Suppressor macrophage treated with lipopolysaccharide for 4 hours (primary cell): ENCODE measurements around the gene PLD4.
"Not testable (repeated sequence)": the region's sequence is repeated elsewhere in the genome, so short reads cannot be mapped to it uniquely, and the experiment has no call there.

Source experiments
- DNase-seq: peaks from one replicate; pipeline ENCODE4 v3.0.0-alpha.2; 2020

The PLD4 gene

DNA sequence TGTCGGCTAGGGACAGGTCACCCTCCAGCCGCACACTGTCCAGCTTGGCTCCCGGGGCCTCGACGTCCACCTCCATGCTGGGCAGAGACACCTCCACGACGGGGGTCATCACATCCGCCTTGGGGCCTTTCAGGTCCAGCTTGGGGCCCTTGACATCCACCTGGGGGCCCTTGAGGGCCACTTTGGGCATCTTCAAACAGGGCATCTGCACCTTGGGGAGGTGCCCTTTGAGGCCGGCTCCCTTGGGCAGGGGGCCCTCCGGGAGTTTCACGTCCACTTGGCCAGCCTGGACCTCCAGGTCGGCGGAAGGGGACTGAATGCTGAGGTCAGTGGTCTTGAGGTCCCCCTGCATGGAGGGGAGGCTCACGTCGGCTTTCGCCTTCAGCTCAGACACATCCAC, 17.9 kb downstream of the PLD4 start:
- DNase-seq = no peak

DNA sequence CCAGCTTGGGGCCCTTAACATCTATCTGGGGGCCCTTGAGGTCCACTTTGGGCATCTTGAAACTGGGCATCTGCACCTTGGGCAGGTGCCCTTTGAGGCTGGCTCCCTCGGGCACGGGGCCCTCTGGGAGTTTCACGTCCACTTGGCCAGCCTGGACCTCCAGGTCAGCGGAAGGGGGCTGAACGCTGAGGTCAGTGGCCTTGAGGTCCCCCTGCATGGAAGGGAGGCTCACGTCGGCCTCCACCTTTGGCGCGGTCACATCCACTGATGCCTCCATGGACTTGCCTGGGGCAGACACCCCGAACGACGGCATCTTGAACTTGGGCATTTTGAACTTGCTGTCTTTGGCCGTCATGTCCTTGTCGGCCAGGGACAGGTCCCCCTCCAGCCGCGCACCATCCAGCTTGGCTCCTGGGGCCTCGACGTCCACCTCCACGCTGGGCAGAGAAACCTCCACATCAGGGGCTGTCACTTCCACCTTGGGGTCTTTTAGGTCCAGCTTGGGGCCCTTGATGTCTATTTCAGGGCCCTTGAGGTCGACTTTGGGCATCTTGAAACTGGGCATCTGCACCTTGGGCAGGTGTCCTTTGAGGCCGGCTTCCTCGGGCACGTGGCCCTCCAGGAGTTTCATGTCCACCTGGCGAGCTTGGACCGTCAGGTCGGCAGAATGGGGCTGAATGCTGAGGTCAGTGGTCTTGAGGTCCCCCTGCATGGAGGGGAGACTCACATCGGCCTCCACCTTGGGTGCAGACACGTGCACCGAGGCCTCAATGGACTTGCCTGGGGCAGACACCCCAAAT, 18.7 kb downstream of the PLD4 start:
- DNase-seq = not testable (repeated sequence)

DNA sequence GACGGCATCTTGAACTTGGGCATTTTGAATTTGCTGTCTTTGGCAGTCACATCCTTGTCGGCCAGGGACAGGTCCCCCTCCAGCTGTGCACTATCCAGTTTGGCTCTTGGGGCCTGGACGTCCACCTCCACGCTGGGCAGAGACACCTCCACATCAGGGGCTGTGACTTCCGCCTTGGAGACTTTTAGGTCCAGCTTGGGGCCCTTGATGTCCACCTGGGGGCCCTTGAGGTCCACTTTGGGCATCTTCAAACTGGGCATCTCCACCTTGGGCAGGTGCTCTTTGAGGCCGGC, 19.3 kb downstream of the PLD4 start:
- not testable (repeated sequence) for DNase-seq

DNA sequence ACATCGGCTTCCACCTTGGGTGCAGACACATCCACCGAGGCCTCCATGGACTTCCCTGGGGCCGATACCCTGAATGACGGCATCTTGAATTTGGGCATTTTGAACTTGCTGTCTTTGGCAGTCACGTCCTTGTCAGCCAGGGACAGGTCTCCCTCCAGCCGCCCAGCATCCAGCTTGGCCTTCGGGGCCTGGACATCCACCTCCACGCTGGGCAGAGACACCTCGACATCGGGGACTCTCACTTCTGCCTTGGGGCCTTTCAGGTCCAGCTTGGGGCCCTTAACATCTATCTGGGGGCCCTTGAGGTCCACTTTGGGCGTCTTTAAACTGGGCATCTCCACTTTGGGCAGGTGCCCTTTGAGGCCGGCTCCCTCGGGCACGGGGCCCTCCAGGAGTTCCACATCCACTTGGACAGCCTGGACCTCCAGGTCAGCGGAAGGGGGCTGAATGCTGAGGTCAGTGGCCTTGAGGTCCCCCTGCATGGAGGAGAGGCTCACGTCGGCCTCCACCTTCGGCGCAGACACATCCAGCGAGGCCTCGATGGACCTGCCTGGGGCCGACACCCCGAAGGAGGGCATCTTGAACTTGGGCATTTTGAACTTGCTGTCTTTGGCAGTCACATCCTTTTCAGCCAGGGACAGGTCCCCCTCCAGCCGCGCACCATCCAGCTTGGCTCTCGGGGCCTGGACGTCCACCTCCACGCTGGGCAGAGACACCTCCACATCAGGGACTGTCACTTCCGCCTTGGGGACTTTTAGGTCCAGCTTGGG, 19.9 kb downstream of the PLD4 start:
- not testable (repeated sequence) for DNase-seq

DNA sequence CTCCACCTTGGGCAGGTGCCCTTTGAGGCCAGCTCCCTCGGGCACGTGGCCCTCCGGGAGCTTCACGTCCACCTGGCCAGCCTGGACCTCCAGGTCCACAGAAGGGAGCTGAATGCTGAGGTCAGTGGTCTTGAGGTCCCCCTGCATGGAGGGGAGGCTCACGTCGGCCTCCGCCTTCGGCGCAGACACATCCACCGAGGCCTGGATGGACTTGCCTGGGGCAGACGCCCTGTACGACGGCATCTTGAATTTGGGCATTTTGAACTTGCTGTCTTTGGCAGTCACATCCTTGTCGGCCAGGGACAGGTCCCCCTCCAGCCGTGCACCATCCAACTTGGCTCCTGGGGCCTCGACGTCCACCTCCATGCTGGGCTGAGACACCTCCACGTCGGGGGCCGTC, 20.6 kb downstream of the PLD4 start:
- not testable (repeated sequence) for DNase-seq

DNA sequence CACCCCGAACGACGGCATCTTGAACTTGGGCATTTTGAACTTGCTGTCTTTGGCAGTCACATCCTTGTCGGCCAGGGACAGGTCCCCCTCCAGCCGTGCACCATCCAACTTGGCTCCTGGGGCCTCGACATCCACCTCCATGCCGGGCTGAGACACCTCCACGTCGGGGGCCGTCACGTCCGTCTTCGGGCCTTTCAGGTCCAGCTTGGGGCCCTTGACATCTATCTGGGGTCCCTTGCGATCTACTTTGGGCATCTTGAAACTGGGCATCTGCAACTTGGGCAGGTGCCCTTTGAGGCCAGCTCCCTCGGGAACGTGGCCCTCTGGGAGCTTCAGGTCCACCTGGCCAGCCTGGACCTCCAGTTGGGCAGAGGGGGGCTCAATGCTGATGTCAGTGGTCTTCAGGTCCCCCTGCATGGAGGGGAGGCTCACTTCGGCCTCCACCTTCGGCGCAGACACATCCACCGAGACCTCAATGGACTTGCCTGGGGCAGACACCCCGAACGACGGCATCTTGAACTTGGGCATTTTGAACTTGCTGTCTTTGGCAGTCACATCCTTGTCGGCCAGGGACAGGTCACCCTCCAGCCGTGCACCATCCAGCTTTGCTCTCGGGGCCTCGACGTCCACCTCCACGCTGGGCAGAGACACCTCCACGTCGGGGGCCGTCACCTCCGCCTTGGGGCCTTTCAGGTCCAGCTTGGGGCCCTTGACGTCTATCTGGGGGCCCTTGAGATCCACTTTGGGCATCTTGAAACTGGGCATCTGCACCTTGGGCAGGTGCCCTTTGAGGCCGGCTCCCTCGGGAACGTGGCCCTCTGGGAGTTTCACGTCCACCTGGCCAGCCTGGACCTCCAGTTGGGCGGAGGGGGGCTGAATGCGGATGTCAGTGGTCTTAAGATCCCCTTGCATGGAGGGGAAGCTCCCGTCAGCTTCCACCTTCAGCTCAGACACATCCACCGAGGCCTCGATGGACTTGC, 21.6 kb downstream of the PLD4 start:
- DNase-seq = not testable (repeated sequence)

DNA sequence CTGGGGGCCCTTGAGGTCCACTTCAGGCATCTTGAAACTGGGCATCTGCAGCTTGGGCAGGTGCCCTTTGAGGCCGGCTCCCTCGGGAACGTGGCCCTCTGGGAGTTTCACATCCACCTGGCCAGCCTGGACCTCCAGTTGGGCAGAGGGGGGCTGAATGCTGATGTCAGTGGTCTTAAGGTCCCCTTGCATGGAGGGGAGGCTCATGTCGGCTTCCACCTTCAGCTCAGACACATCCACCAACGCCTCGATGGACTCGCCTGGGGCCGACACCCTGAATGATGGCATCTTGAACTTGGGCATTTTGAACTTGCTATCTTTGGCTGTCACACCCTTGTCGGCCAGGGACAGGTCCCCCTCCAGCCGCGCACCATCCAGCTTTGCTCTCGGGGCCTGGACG, 22.5 kb downstream of the PLD4 start:
- DNase-seq = not testable (repeated sequence)

DNA sequence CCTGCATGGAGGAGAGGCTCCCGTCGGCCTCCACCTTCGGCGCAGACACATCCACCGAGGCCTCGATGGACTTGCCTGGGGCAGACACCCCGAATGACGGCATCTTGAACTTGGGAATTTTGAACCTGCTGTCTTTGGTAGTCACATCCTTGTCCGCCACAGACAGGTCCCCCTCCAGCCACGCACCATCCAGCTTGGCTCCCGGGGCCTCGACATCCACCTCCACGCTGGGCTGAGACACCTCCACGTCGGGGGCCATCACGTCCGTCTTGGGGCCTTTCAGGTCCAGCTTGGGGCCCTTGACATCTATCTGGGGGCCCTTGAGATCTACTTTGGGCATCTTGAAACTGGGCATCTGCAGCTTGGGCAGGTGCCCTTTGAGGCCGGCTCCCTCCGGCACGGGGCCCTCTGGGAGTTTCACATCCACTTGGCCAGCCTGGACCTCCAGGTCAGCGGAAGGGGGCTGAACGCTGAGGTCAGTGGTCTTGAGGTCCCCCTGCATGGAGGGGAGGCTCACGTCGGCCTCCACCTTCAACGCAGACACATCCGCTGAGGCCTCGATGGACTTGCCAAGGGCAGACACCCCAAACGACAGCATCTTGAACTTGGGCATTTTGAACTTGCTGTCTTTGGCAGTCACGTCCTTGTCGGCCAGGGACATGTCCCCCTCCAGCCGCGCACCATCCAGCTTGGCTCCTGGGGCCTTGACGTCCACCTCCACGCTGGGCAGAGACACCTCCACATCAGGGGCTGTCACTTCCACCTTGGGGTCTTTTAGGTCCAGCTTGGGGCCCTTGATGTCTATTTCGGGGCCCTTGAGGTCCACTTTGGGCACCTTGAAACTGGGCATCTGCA, 23.4 kb downstream of the PLD4 start:
- not testable (repeated sequence) for DNase-seq

DNA sequence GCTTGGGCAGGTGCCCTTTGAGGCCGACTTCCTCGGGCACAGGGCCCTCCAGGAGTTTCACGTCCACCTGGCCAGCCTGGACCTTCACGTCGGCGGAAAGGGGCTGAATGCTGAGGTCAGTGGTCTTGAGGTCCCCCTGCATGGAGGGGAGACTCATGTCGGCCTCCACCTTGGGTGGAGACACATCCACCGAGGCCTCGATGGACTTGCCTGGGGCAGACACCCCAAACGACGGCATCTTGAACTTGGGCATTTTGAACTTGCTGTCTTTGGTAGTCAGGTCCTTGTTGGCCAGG, 24.0 kb downstream of the PLD4 start:
- no peak for DNase-seq

DNA sequence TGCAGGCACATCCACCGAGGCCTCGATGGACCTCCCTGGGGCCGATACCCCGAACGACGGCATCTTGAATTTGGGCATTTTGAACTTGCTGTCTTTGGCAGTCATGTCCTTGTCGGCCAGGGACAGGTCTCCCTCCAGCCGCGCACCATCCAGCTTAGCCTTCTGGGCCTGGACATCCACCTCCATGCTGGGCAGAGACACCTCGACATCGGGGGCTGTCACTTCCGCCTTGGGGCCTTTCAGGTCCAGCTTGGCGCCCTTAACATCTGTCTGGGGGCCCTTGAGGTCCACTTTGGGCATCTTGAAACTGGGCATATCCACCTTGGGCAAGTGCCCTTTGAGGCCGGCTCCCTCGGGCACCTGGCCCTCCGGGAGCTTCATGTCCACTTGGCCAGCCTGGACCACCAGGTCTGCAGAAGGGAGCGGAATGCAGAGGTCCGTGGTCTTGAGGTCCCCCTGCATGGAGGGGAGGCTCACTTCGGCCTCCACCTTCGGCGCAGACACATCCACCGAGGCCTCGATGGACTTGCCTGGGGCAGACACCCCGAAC, 24.8 kb downstream of the PLD4 start:
- DNase-seq = not testable (repeated sequence)

DNA sequence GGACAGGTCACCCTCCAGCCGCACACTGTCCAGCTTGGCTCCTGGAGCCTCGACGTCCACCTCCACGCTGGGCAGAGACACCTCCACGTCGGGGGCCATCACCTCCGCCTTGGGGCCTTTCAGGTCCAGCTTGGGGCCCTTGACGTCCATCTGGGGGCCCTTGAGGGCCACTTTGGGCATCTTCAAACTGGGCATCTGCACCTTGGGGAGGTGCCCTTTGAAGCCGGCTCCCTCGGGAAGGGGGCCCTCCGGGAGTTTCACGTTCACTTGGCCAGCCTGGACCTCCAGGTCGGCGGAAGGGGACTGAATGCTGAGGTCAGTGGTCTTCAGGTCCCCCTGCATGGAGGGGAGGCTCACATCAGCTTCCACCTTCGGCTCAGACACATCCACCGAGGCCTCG, 25.3 kb downstream of the PLD4 start:
- no peak for DNase-seq

DNA sequence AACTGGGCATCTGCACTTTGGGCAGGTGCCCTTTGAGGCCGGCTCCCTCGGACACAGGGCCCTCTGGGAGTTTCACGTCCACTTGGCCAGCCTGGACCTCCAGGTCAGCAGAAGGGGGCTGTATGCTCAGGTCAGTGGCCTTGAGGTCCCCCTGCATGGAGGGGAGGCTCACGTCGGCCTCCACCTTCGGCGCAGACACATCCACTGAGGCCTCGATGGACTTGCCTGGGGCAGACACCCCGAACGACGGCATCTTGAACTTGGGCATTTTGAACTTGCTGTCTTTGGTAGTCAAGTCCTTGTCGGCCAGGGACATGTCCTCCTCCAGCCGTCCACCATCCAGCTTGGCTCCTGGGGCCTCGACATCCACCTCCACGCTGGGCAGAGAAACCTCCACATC, 26.0 kb downstream of the PLD4 start:
- DNase-seq = not testable (repeated sequence)

DNA sequence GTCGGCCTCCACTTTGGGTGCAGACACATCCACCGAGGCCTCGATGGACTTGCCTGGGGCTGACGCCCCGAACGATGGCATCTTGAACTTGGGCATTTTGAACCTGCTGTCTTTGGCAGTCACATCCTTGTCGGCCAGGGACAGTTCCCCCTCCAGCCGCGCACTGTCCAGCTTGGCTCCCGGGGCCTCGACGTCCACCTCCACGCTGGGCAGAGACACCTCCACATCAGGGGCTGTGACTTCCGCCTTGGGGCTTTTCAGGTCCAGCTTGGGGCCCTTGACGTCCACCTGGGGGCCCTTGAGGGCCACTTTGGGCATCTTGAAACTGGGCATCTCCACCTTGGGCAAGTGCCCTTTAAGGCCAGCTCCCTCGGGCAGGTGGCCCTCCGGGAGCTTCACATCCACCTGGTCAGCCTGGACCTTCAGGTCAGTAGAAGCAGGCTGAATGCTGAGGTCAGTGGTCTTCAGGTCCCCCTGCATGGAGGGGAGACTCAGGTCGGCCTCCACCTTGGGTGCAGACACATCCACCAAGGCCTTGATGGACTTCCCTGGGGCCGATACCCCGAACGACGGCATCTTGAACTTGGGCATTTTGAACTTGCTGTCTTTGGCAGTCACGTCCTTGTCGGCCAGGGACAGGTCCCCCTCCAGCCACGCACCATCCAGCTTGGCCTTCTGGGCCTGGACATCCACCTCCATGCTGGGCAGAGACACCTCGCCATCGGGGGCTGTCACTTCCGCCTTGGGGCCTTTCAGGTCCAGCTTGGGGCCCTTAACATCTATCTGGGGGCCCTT, 27.4 kb downstream of the PLD4 start:
- DNase-seq = not testable (repeated sequence)

DNA sequence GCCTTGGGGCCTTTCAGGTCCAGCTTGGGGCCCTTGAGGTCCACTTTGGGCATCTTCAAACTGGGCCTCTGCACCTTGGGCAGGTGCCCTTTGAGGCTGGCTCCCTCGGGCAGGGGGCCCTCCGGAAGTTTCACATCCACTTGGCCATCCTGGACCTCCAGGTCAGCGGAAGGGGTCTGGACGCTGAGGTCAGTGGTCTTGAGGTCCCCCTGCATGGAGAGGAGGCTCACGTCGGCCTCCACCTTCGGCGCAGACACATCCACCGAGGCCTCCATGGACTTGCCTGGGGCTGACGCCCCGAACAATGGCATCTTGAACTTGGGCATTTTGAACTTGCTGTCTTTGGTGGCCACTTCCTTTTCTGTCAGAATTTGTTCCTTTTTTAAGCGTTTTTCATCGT, 28.4 kb downstream of the PLD4 start:
- no peak for DNase-seq

DNA sequence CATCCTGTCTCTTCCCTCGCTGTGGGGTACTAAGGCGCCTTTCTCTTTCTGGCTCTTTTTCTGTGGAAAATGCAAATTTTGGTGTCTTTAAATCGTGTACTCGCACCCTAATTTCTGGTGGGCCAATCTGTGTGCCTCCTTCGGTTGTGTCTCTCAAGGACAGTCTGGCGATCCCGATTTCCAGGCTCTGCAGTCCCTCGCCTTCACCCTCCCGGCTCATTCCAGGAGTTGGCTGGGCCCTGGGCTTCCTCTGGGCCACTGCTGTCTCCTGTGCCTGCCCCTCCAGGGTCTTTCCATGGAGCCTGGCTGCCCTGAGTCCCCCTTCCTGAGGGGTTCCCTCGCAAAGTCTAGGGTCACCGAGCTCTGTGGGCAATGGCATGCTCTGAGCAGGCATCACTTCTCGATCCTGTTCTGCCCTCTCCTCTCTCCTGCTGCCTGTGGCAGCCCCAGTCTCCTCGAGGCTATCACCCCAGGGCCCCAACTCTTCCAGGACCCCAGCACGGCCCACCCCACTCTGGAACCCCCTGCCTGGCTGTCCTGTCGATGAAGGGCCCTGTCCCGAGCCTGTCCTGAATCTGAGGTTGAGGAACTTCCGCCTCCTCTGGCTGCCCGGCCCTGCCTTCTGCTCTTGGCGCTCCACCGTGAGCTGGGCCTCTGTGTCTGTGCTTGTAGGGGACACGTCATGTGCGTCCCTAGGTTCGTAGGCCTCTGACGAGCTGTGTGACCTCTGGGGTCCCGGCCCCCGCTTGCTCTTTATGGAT, 29.4 kb downstream of the PLD4 start:
- DNase-seq = no peak

DNA sequence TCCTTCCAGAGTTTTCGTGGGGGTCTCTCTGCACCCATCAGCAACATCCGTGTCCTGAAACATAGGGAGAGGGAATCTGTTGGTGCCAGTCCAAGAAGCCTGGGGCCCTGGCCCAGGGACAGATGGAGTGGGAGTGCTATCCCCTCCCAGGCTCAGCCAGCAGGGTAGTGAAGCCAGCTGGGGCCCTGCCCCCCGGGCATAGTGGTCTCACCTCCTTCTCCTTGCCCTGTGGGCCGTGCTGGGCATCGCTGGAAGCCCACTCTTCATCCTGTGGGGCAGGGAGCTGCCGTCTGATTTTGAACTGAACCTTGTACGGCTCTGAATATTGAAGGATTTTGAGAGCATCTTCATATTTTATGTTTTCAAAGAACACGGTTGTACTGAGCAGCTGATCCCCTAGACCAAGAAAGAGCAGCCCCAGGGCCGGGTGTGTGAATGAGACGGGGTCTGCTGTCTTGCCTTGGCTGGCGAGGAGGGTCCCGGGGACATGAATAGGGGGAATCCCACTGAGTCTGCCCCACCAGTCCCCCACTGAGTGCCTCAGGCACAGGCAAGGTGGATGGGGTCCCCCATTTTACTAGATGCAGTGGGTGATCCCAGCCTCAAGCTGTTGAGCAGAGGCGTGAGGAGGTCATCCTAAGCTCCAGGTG, 30.2 kb downstream of the PLD4 start:
- DNase-seq = no peak

DNA sequence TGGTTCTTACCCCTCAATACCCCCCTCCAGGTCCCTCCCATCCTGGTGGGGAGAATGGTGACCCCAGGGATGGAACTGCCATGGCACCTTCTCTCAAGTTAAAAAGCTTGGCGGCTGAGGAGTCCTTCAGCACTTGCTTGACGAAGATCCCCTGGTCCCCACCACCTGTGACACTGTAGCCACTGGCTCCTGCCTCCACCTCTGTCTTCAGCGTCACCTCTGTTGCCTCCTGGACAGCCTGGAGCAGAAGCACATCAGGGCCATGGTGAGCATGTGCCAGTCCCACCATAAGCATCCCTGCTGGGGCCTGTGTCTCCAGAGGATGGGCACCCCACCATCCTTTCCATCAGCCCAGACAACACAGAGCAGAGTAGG, 30.7 kb downstream of the PLD4 start:
- no peak for DNase-seq

DNA sequence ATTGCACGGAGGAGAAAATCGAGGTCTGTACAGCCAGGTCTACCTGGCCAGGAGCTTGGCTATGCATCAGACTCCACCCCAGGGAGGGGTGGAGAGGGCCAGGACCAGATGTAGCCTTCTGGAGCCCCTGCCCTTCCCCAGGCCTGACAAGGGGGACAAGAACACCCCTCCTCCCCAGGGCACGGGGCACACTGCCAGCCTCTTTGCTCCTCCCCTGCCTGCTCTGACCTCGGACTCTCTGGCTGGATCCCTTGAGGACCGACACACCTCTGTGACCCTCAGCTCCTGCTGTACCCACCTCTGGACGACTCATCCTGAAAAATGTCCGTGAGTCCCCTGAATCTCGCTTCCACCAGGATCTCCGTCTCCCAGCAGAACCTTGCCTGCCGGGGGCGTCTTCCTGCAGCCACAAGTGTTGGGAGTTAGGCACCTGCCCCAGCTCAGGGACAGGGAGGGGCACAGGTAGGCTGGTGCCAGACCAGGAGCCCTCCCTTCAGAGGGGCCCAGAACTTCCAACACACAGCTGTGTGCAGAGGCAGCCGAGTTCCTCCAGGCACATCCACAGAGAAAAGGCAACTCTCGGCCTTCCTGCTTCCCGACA, 31.7 kb downstream of the PLD4 start:
- no peak for DNase-seq
